GM18520 (cell line): ENCODE results near the gene EIF4G3.
"Not testable (repeated sequence)": the region's sequence is repeated elsewhere in the genome, so short reads cannot be mapped to it uniquely, and the experiment has no call there.

Source experiments
- ATAC-seq: cut with Tn5 transposase; IDR thresholded peaks from one replicate; pipeline ENCODE4 v1.9.1; 2021; ENCODE audit not compliant: unreplicated experiment

The EIF4G3 gene

GRCh38 chr1:21077085-21077484 lies 99.6 kb downstream of the EIF4G3 start:
- no peak for ATAC-seq

DNA sequence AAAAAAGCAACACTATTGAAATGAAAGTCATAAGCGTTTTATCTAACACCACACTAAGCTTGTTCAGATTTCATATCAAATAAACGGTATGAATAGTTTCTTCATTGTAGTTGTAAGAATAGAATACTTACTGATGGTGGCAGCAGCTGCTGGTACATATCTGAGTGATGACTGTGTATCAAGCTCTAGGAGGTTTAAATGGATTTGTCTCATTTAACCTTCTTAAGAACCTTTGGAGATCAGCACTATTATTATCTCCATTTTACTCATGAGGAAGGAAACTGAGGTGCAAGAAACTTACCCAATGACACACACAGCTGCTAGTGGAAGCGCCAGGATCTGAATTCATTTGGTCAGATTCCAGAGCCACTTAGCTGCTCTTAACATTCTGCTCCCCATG lies 104.0 kb downstream of the EIF4G3 start:
- no peak for ATAC-seq

DNA sequence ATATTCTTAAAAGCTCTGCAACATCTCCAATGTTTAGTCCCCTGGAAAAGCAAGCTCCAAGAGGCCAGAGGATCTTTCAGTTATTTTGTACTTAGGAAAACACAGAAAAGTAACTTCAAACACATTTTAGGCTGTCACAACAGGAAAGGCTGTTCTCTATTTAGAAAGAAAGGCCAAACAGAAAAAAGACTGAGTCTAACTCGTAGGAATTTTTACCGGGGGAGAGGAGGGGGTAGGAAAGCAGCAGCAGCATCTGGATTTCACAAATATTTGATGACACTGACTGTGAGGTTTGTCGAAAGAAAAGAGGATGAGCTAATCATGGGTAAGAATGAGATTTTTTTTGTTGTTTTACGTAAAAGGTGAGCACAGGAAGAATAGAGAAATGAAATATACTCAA lies 107.1 kb downstream of the EIF4G3 start:
- ATAC-seq: no peak

DNA sequence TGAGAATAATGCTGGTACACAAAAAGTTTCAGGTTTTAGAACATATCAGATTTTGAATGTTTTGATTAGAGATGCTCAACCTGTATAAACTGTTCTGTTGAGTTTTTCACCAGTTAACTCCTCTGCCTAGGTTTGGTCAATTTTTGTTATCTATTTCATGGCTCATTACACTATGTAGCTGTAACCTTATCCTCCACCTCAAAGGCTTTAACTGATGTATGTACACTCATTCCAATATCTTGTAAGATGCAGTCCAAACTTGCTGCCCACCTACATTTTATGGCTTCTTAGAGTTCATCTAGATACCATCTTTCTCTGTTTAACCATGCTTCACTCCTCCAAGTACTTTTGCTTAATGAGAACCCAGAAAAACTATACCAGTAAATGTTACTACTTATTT lies 107.8 kb downstream of the EIF4G3 start:
- no peak for ATAC-seq

DNA sequence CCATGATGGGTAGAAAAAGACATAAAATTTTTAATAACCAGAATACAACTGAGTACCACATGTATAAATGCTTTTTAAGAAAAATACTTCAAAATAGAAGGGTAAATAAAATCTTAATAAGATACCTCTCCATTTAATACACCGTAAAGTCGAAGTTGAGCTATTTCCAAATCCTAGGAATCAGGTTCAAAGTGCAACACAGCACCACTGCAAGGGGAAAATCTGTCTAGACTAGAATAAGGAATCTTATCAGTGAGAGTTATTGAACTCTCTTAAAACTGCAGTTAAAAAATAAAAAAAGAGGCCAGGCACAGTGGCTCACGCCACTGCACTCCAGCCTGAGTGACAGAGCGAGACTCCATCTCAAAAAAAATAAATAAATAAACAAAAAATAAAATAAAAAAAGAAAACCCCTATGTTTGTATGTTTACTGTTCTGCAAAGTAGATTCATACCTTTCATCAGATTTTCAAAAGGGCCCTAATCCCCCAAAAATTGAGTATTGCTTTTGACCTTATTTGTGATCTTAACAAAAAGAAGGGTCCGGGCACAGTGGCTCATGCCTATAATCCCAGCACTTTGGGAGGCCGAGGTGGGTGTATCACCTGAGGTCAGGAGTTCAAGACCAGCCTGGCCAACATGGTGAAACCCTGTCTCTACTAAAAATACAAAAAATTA lies 109.0 kb downstream of the EIF4G3 start:
- ATAC-seq: no peak

DNA sequence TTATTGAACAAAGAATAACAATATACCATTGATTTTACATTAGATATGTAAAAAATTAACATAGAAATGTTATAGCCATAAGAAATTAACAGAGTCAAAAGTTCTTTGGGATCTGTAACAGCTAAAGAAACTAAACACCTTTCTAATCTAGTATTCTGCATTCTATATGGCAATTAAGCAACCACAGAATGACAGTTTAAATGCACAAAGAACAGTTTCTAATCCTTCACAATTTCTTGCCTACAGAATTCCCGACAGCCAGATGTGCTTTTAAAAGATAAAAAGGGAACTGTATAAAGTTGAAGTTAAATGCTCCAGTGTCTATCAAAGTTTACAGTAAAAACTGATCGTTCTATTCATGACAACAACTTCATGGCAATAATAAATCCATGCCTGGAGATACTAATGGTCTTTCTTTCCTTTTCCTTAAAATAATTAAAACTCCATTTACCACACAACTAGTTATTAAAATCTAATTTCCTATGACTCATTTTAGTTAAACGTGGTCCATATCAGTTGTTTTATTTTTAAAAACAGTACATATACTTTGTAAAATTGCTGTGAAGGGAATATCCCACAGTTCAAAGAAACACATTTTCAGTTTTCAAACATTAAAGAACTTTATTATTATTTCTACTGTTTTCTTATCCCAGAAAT lies 110.2 kb downstream of the EIF4G3 start:
- no peak for ATAC-seq

GRCh38 chr1:21065851-21066250 lies 110.8 kb downstream of the EIF4G3 start:
- ATAC-seq: no peak

- ATAC-seq: no peak
Measured at GRCh38 chr1:21064057-21064456, 112.6 kb downstream of the EIF4G3 start.

- no peak for ATAC-seq
Measured at GRCh38 chr1:21060523-21060922, 116.2 kb downstream of the EIF4G3 start.

DNA sequence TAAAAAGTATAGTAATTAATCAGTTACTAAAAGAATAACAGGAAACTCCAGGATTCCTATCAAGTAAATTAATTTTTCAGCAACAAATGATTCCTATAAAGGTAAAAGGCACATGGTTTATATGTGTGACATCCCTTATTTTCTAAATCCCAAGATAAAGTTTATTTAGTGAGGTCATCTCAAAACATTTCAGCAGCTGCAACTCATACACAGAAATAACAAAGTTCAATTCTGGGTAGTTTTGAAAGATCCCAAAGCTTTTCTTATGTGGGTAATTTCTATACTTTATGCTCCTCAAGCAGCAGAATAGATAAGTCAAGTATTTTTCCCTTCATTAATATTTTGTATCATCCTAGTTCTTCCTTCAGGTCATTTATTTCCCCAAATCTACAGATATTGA lies 117.7 kb downstream of the EIF4G3 start:
- no peak for ATAC-seq

- ATAC-seq: no peak
Measured at GRCh38 chr1:21058035-21058793, 118.5 kb downstream of the EIF4G3 start.

DNA sequence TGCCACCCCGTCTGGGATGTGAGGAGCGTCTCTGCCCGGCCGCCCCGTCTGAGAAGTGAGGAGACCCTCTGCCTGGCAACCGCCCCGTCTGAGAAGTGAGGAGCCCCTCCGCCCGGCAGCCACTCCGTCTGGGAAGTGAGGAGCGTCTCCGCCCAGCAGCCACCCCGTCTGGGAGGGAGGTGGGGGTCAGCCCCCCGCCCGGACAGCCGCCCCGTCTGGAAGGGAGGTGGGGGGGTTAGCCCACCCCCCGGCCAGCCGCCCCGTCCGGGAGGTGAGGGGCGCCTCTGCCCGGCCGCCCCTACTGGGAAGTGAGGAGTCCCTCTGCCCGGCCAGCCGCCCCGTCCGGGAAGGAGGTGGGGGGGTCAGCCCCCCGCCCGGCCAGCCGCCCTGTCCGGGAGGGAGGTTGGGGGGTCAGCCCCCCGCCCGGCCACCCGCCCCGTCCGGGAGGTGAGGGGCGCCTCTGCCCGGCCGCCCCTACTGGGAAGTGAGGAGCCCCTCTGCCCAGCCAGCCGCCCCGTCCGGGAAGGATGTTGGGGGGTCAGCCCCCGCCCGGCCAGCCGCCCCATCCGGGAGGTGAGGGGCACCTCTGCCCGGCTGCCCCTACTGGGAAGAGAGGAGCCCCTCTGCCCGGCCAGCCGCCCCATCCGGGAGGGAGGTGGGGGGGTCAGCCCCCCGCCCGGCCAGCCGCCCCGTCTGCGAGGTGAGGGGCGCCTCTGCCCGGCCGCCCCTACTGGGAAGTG lies 123.3 kb downstream of the EIF4G3 start:
- ATAC-seq: not testable (repeated sequence)

DNA sequence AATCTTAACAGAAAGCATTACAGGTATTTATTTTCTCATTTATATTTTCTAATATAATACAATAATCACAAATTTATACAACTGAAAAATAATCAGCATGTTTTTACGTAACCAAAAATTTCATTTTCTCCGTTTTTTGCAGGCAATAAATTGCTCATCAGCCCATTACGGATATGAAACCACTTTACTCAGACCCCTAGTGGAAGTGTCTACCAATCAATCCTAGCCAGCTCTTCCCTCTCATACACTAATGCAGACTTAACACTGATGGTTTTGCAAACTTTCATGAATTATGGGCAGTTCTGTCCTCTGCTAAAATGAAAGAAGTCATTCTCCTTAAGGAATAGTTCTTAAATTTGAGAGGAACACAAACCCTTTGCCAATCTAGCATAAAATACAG lies 124.7 kb downstream of the EIF4G3 start:
- no peak for ATAC-seq

GRCh38 chr1:21051177-21051825 lies 125.4 kb downstream of the EIF4G3 start:
- ATAC-seq: no peak

- ATAC-seq: no peak
Measured at GRCh38 chr1:21050031-21050430, 126.7 kb downstream of the EIF4G3 start.

GRCh38 chr1:21048462-21048861 lies 128.2 kb downstream of the EIF4G3 start:
- no peak for ATAC-seq

- ATAC-seq: no peak
Measured at GRCh38 chr1:21046132-21046531, 130.6 kb downstream of the EIF4G3 start.

- ATAC-seq: no peak
Measured at GRCh38 chr1:21045351-21045750, 131.3 kb downstream of the EIF4G3 start.

- ATAC-seq: no peak
Measured at GRCh38 chr1:21042929-21043605, 133.6 kb downstream of the EIF4G3 start.

DNA sequence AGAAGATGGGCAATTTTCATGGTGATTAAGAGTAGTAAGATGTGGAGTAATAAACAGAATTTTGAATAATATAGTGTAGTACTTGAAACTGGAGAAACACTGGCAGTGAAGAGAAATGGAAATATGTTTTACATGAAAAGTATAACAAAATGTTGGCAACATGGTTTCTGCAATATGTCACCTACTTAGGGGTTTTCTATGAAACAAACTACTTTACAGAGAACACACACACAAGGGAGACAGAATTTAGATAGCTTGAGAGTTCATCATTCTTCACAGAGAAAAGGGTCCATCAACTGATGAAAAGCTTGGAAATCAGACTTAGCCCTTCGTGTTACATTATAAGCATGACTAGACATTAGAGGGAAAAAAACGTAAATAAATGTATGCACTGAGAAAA lies 135.2 kb downstream of the EIF4G3 start:
- ATAC-seq: no peak
